Natural killer cell (primary cell): Measurements from ENCODE around the gene POLR2J2. TPM values are rescaled to one million over a fixed set of nuclear protein-coding genes. Genes with fewer than 3 reads are reported as not detected.
"Not testable (repeated sequence)": the region's sequence is repeated elsewhere in the genome, so short reads cannot be mapped to it uniquely, and the experiment has no call there.

Experiments
- ATAC-seq, 3 donors: fragments of 150-1000 bp in 2 of 3; fragments of 200-7000 bp in 1 of 3; cut with Tn5 transposase; 1 replicate in 1 of 3; 2 replicates in 2 of 3; pipeline ENCODE4 v1.10.0; 2021; ENCODE audit warnings: mild to moderate bottlenecking in 2 of 3, moderate library complexity in 2 of 3
- DNase-seq, 2 donors: peaks; one replicate each; pipeline versions ENCODE4 v3.0.0 to v3.0.0-alpha.2; 2013 to 2021; ENCODE audit warnings: mixed read lengths in 1 of 2
- H3K27ac ChIP-seq: one replicate; pipeline ENCODE4 v1.5.1; 2013; ENCODE audit warnings: mild to moderate bottlenecking, low read length
- H3K27me3 ChIP-seq: one replicate; pipeline ENCODE4 v1.6.1; 2013; ENCODE audit warnings: low read length; ENCODE audit not compliant: control insufficient read depth, insufficient read depth
- H3K36me3 ChIP-seq: one replicate; pipeline ENCODE4 v1.6.1; 2013; ENCODE audit warnings: low read length; ENCODE audit not compliant: control insufficient read depth, insufficient read depth
- H3K4me1 ChIP-seq: one replicate; pipeline ENCODE4 v1.6.1; 2013; ENCODE audit warnings: low read length; ENCODE audit not compliant: control insufficient read depth, insufficient read depth
- H3K4me3 ChIP-seq: one replicate; pipeline ENCODE4 v1.5.1; 2013; ENCODE audit warnings: low read length
- H3K9me3 ChIP-seq: one replicate; pipeline ENCODE4 v1.6.1; 2013; ENCODE audit warnings: low read length; ENCODE audit not compliant: control insufficient read depth, insufficient read depth
- H3K27ac Mint-ChIP-seq, 2 donors: one replicate each; pipeline ENCODE4 v1.8.0; 2022; ENCODE audit warnings: mild to moderate bottlenecking in 2 of 2, mixed read lengths in 2 of 2, moderate library complexity in 1 of 2
- H3K27me3 Mint-ChIP-seq, 2 donors: one replicate each; pipeline ENCODE4 v1.8.0; 2022; ENCODE audit warnings: low read depth in 2 of 2, mixed read lengths in 2 of 2
- H3K36me3 Mint-ChIP-seq: one replicate; pipeline ENCODE4 v1.8.0; 2022; ENCODE audit warnings: mixed read lengths
- H3K4me1 Mint-ChIP-seq, 2 donors: one replicate each; pipeline ENCODE4 v1.8.0; 2022; ENCODE audit warnings: mixed read lengths in 2 of 2
- H3K4me3 Mint-ChIP-seq: one replicate; pipeline ENCODE4 v1.8.0; 2022; ENCODE audit warnings: mild to moderate bottlenecking, moderate library complexity, mixed read lengths
- H3K9me3 Mint-ChIP-seq, 2 donors: one replicate each; pipeline ENCODE4 v1.8.0; 2022; ENCODE audit warnings: mixed read lengths in 2 of 2
- WGBS: methylation state at CpG from one replicate; pipeline ENCODE4 v1.1.7; 2013; ENCODE audit warnings: missing lambda C conversion rate; ENCODE audit not compliant: insufficient coverage; 5-methylcytosine and 5-hydroxymethylcytosine counted together
- intact Hi-C: fragments of 100-400 bp; cut with micrococcal nuclease; formaldehyde crosslinking; loops from one replicate; pipeline ENCODE4 v1.14.2; 2022
- total RNA-seq, 4 donors: library from RNA; stranded (reverse); fragments of 120-200 nt in 1 of 4; gene quantifications; one replicate each; pipeline versions ENCODE4 v1.2.3 to v1.2.4, GENCODE V29; 2013 to 2022

The POLR2J2 gene
- total RNA-seq, result 10 to 100 TPM; 38.9 to 63.8 (median 49.4) TPM
- 11.4 TPM for total RNA-seq (2013)

DNA sequence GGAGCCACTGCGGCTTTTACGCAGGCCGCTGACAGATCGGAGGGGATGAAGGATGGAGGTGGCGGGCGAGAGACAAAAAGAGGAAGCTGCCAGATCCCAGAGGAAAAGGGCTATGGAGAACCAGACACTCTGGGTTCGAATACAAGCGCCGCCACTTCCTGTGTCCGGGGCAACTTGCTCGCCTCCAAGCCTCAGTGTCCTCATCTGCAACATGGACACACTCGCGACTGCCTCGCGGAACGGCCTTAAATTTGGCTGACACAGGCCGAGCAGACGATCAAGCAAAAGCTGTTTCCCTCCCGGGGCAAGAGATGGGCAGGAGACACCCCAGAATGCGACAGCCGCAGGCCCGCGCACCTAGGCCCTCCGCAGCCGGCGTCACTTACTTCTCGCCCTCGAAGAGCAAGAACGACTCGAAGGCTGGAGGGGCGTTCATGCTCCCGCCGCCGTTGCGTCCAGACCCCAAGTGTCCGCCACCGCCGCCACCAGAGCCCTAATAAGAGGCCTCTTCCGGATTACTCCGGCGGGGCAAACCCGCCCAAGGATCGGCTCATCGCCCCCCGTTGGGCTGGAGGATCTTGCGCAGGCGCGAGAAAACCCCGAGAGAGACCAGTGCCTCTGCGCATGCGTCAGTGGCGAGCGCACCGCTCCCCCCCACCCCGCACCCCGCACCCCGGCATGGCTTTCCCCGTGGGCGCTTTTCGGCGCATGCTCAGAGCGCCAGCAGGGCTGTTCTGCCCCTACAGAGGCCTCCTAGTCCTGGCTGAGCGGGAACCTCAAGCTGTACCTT, at the start of gene POLR2J2:
POLR2J2 (minus strand) TSS at position 498 of the 790 bp plus-strand sequence; CDS start at position 436, 62 bp downstream.
- H3K27me3 Mint-ChIP-seq, intact Hi-C loops, H3K9me3 Mint-ChIP-seq, H3K36me3 ChIP-seq, H3K4me1 ChIP-seq, H3K36me3 Mint-ChIP-seq, H3K27me3 ChIP-seq, H3K4me1 Mint-ChIP-seq, H3K9me3 ChIP-seq: not testable (repeated sequence)
- WGBS, result 0% methylated on average over 27 of the region's 63 CpGs
- Histone ChIP-seq H3K27ac (peak within 1 kb of the TSS; percentile 72), H3K4me3 (peak within 1 kb of the TSS; percentile 55)
- DNase-seq, result peak; percentile 28 to 67
- H3K27ac Mint-ChIP-seq, result peak within 1 kb of the TSS in 1 of 2 donors; percentile 79
- peak; percentile 84 to 88 (median 86) for ATAC-seq
- peak within 1 kb of the TSS; percentile 75 for H3K4me3 Mint-ChIP-seq

DNA sequence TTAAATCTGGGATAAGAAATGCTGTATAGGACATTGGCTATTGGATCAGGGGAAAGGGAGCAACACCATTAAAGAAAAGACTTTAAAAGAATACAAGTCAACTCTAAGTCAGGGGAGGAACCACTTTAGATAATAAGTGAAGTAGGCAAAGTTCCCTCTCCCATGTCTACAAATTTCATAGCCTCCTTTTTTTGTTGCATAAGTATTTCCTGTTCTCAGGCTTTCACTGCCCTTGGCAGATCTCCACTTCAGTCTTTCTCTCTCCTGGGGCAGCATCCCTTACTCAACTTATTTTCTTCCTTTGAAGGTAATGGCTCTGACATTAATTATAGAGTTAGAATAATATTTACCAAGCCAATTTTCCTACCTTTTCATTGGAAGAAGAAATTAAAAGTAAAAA, 47.0 kb upstream of the POLR2J2 start:
- H3K27ac Mint-ChIP-seq, H3K36me3 Mint-ChIP-seq, H3K27me3 ChIP-seq, H3K36me3 ChIP-seq, H3K4me1 ChIP-seq, H3K9me3 ChIP-seq, H3K4me1 Mint-ChIP-seq, DNase-seq, ATAC-seq, H3K4me3 ChIP-seq, H3K9me3 Mint-ChIP-seq, H3K4me3 Mint-ChIP-seq, intact Hi-C loops, H3K27ac ChIP-seq: not testable (repeated sequence)
- peaks cover 4 to 11% of the 10 kb centered on the region in 2 donors for H3K27me3 Mint-ChIP-seq

DNA sequence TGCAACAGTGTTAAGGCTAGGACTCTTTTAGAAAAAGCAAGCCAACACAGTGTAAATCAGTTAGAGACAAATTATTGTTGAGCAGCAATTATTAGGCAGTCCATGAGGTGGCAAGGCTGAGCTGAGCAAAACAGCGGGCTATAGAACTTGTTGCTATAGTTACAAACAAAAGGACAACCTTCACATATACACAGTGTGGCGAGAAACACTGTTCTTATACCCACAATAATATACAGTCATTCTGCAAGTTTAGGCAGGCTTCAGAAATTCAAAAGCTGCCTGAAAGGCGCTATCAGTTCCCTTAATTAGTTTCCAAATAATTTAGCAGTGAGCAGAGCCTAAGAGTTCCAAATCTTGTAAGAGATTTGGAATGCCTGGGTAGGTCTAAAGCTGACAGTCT, 44.3 kb upstream of the POLR2J2 start:
- H3K27ac ChIP-seq, H3K4me1 Mint-ChIP-seq, H3K27ac Mint-ChIP-seq, H3K36me3 Mint-ChIP-seq, H3K36me3 ChIP-seq, H3K9me3 Mint-ChIP-seq, H3K9me3 ChIP-seq, intact Hi-C loops, H3K4me1 ChIP-seq, H3K4me3 ChIP-seq, H3K27me3 ChIP-seq, H3K4me3 Mint-ChIP-seq: not testable (repeated sequence)
- peaks cover 4 to 16% of the 10 kb centered on the region in 2 donors for H3K27me3 Mint-ChIP-seq
- ATAC-seq (peak; percentile 38 to 52 (median 41)), DNase-seq (peak in 1 of 2 donors; percentile 8)
- WGBS, result 77% methylated on average over 3 of the region's 3 CpGs

DNA sequence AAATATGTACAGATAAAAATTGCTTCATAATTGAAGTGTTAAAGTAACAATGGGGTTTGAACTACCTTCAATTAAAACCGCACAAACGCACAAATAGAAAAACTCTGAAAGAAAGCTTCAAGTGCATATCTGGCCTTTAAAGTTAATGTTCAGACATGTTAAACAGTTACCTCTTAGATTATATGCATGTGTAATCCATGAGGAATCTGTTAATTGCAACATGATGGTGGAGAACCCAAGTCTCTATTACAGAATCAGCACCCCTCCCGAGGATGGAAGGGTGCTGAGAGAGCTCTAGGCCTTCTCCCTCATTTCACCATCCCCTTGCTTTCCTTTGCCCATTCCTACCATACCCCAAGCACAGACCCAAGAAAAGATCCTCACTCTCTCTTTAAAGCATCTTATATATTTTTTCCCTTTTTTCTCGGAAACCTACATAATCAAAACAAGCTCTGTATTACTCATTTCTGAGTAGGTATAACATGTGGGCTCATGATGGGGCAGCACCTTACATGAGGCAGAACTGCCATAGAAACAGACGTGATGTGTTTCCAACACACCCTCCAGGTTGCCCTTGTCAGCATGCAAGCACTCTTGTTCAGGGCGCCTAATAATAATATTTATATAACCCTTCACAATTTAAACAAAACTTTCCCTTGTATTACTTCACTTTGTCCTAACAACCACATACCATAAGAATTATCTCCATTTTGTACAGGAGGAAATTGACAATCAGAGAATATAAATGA, 43.5 kb upstream of the POLR2J2 start:
- H3K27me3 ChIP-seq, H3K27ac ChIP-seq, H3K4me3 ChIP-seq, DNase-seq, H3K4me1 Mint-ChIP-seq, H3K9me3 Mint-ChIP-seq, ATAC-seq, H3K4me1 ChIP-seq, intact Hi-C loops, H3K27ac Mint-ChIP-seq, H3K36me3 ChIP-seq, H3K36me3 Mint-ChIP-seq, H3K9me3 ChIP-seq, H3K4me3 Mint-ChIP-seq: not testable (repeated sequence)
- WGBS, result no CpG with 5 or more reads among the region's 6 CpGs
- peaks cover 4 to 16% of the 10 kb centered on the region in 2 donors for H3K27me3 Mint-ChIP-seq

DNA sequence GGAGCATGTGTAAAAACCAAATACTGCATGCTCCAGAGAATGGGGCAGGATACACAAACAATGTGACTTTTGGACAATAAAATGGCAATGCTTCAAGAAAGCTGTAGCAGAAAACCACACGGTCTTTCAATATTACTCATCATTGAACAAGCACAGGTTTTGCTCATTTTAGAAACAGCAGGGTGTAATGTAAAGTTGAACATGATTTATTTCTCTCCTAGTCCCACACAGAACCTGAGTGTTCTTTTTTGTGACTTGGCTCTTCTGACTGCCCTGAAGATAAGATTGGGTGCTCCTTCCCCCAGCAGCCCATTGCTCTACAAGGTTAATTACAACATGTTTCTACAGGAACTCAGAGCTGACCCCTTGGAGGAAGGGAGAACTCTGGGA, 42.2 kb upstream of the POLR2J2 start:
- DNase-seq, H3K27ac ChIP-seq, intact Hi-C loops, H3K4me1 Mint-ChIP-seq, H3K9me3 Mint-ChIP-seq, ATAC-seq, H3K9me3 ChIP-seq, H3K4me3 ChIP-seq, H3K4me1 ChIP-seq, H3K27ac Mint-ChIP-seq, H3K4me3 Mint-ChIP-seq, H3K36me3 Mint-ChIP-seq, H3K36me3 ChIP-seq, H3K27me3 ChIP-seq: not testable (repeated sequence)
- no CpG with 5 or more reads among the region's 1 CpG for WGBS
- peaks cover 0 to 16% of the 10 kb centered on the region in 2 donors for H3K27me3 Mint-ChIP-seq

DNA sequence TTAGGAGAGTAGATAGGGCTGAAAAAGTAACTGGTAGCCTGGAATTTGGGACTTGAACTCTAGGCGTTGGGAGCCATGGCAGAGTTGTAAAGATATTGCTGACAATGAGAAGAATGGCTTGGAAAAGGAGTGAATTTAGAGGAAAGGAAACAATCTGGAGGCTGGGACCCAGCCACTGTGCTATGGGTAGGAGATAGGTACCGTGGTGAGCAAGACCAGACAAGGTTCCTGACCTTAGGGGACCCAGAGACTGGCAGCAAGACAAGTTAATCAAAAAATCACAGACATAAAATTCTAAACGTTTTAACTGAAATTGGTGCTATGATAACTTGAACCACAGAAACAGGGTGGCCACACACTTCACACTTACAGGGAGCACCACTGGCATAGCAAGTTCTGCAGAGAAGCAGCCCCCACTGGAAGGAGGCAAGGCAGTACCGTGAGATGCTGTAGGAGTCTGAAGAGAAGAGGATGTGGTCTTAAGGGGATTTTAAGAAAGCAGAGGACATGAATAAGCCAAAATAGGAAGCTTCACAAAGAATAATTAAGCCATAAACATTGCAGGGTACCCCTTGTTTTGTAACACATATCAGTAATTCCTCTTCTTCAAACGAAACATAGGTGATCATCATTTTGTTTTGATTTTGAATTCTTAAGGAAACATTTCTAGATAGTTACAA, 41.7 kb upstream of the POLR2J2 start:
- H3K9me3 Mint-ChIP-seq, H3K4me1 Mint-ChIP-seq, H3K4me3 Mint-ChIP-seq, H3K36me3 Mint-ChIP-seq, intact Hi-C loops, H3K9me3 ChIP-seq, H3K27ac ChIP-seq, H3K4me3 ChIP-seq, H3K4me1 ChIP-seq, H3K27me3 ChIP-seq, H3K27ac Mint-ChIP-seq, H3K36me3 ChIP-seq: not testable (repeated sequence)
- peak in 1 of 2 donors; percentile 28 for DNase-seq
- peaks cover 0 to 16% of the 10 kb centered on the region in 2 donors for H3K27me3 Mint-ChIP-seq
- ATAC-seq, result peak in 2 of 3 donors; percentile 53 to 73
- 34% methylated on average over 4 of the region's 5 CpGs for WGBS

DNA sequence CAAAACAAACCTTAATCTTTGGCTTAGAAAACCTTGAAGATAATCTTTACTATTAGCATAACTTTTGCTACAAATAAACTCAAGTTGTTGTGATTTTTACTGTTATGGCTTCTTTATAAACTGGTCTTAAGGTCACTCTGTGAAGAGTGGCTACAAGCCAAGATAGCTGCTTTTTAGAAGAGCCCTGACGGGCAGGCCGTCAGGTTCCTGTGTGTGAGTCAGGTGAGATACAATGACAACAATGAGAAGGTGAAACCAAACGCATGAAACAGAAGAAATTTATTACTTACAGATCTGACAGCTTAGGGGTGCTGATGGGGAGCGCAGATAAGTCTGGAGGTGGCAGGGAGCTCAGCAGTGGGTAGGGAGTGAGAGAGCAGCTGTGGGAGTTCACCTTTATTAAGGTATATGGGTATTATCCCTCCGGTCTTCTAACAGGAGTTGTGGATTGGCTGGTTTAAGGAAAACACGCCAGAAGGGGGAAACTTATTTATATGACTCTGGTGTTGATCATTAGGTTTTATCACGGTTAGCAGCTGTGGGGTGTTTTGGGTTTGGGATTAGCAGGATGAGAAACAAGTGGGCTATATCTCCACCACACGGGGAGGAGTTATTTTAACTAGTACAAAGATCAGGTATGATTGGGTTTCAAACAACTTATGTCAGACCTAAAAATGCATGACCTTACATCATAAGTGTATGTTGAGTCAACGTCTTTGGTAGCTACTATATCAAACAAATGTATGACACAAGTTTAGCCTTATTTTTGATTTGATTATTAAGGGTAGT, 27.7 kb upstream of the POLR2J2 start:
- DNase-seq, intact Hi-C loops, H3K36me3 Mint-ChIP-seq, H3K9me3 Mint-ChIP-seq, H3K4me3 ChIP-seq, H3K27ac ChIP-seq, H3K27me3 ChIP-seq, H3K4me1 ChIP-seq, H3K4me3 Mint-ChIP-seq, ATAC-seq, H3K27ac Mint-ChIP-seq, H3K36me3 ChIP-seq, H3K9me3 ChIP-seq, H3K4me1 Mint-ChIP-seq: not testable (repeated sequence)
- peaks cover 8 to 25% of the 10 kb centered on the region in 2 donors for H3K27me3 Mint-ChIP-seq
- WGBS, result 82% methylated on average over 7 of the region's 9 CpGs
